Activated CD4-positive, alpha-beta T cell treated with anti-CD3 and anti-CD28 coated beads, Interleukin-2, amount 50 U/mL, for 48 hours (primary cell): ENCODE data around the gene LIPM.
"Not testable (repeated sequence)": the region's sequence is repeated elsewhere in the genome, so short reads cannot be mapped to it uniquely, and the experiment has no call there.

Experiments
- DNase-seq, 2 experiments: peaks; one replicate each; pipeline ENCODE4 v3.0.0-alpha.2; 2020

The LIPM gene

GRCh38 chr10:88803641-88804040, 1.1 kb downstream of the LIPM start:
- no peak for DNase-seq

GRCh38 chr10:88804083-88804812, 1.7 kb downstream of the LIPM start:
- DNase-seq = no peak

- DNase-seq = no peak
These were observed 2.8 kb downstream of the LIPM start for GRCh38 chr10:88805361-88805760.

GRCh38 chr10:88805924-88806323, 3.4 kb downstream of the LIPM start:
- no peak for DNase-seq

- no peak for DNase-seq
These were observed 7.1 kb downstream of the LIPM start for GRCh38 chr10:88809621-88810020.

GRCh38 chr10:88810196-88810961, 7.8 kb downstream of the LIPM start:
- DNase-seq = peak; percentile 13 to 21

- no peak for DNase-seq
These were observed 10.7 kb downstream of the LIPM start for GRCh38 chr10:88813200-88813599.

- DNase-seq = no peak
These were observed 16.8 kb downstream of the LIPM start for GRCh38 chr10:88819290-88819689.

- no peak for DNase-seq
These were observed 18.3 kb downstream of the LIPM start for GRCh38 chr10:88820748-88821401.

- DNase-seq = no peak
These were observed 23.9 kb downstream of the LIPM start for GRCh38 chr10:88826388-88826787.

- no peak for DNase-seq
These were observed 25.1 kb downstream of the LIPM start for GRCh38 chr10:88827671-88828070.

GRCh38 chr10:88828310-88828709, 25.8 kb downstream of the LIPM start:
- DNase-seq = no peak

- DNase-seq = no peak
These were observed 28.2 kb downstream of the LIPM start for GRCh38 chr10:88830643-88831268.

- DNase-seq = peak; percentile 31 to 45
These were observed 29.2 kb downstream of the LIPM start for GRCh38 chr10:88831709-88832108.

- no peak for DNase-seq
These were observed 29.8 kb downstream of the LIPM start for GRCh38 chr10:88832376-88832775.

- no peak for DNase-seq
These were observed 30.6 kb downstream of the LIPM start for GRCh38 chr10:88833156-88833555.

GRCh38 chr10:88833723-88834122, 31.2 kb downstream of the LIPM start:
- DNase-seq = no peak

GRCh38 chr10:88835096-88835909, 32.8 kb downstream of the LIPM start:
- peak; percentile 89 to 92 for DNase-seq

GRCh38 chr10:88835910-88836221, 33.3 kb downstream of the LIPM start:
- DNase-seq = no peak

- not testable (repeated sequence) for DNase-seq
These were observed 35.1 kb downstream of the LIPM start for GRCh38 chr10:88837632-88838031.

GRCh38 chr10:88838766-88839350, 36.3 kb downstream of the LIPM start:
- no peak for DNase-seq

- DNase-seq = no peak
These were observed 37.6 kb downstream of the LIPM start for GRCh38 chr10:88840104-88840503.
